Naive thymus-derived CD4-positive, alpha-beta T cell (primary cell): ENCODE results near the gene KIAA0232. TPM values are rescaled to one million over a fixed set of nuclear protein-coding genes. Genes with fewer than 3 reads are reported as not detected.

ENCODE experiments used
- ATAC-seq: fragments of 150-1000 bp; cut with Tn5 transposase; 2 replicates; pipeline ENCODE4 v1.10.0; 2021; ENCODE audit warnings: mild to moderate bottlenecking, moderate library complexity
- CTCF ChIA-PET: fragments of 350-600 bp; sonication (Branson Sonifier 250); formaldehyde crosslinking; loops from one replicate; lab custom pipeline; 2021; ENCODE audit warnings: antibody characterized with exemption; lab: Charles Lee
- POLR2A ChIA-PET: fragments of 350-600 bp; sonication (Branson Sonifier 250); formaldehyde crosslinking; loops from one replicate; lab custom pipeline; 2021; ENCODE audit warnings: antibody characterized with exemption, inconsistent platforms; lab: Charles Lee
- DNase-seq, 9 donors: peaks; one replicate each; pipeline versions ENCODE4 v3.0.0 to v3.0.0-alpha.2; 2020 to 2022; ENCODE audit warnings: mixed read lengths in 1 of 9
- H3K27ac ChIP-seq: one replicate; pipeline ENCODE4 v1.7.0; 2013; ENCODE audit warnings: mild to moderate bottlenecking, low read depth, low read length, moderate library complexity
- H3K27me3 ChIP-seq, 2 donors: one replicate each; pipeline ENCODE4 v1.7.0; 2013; ENCODE audit warnings: low read length in 2 of 2, mild to moderate bottlenecking in 2 of 2, moderate library complexity in 2 of 2; ENCODE audit not compliant: control insufficient read depth in 2 of 2, insufficient read depth in 2 of 2
- H3K36me3 ChIP-seq, 3 experiments: 1 replicate in 2 of 3; 2 replicates in 1 of 3; pipeline ENCODE4 v1.7.0; 2013; ENCODE audit warnings: low read length in 3 of 3, mild to moderate bottlenecking in 3 of 3, moderate library complexity in 1 of 3; ENCODE audit not compliant: insufficient read depth in 3 of 3, control insufficient read depth in 2 of 3
- H3K4me1 ChIP-seq, 2 donors: one replicate each; pipeline ENCODE4 v1.7.0; 2013; ENCODE audit warnings: low read length in 2 of 2, mild to moderate bottlenecking in 2 of 2, moderate library complexity in 1 of 2; ENCODE audit not compliant: control insufficient read depth in 2 of 2, insufficient read depth in 2 of 2
- H3K4me3 ChIP-seq: 2 replicates; pipeline ENCODE4 v1.7.0; 2013; ENCODE audit warnings: mild to moderate bottlenecking, low read length
- H3K9me3 ChIP-seq, 3 experiments: 1 replicate in 2 of 3; 2 replicates in 1 of 3; pipeline ENCODE4 v1.7.0; 2013; ENCODE audit warnings: low read length in 3 of 3; ENCODE audit not compliant: control insufficient read depth in 2 of 3
- H3K27ac Mint-ChIP-seq, 9 donors: one replicate each; pipeline ENCODE4 v1.8.0; 2020 to 2022; ENCODE audit warnings: mixed read lengths in 9 of 9, mild to moderate bottlenecking in 8 of 9, moderate library complexity in 5 of 9, inconsistent platforms in 2 of 9
- H3K27me3 Mint-ChIP-seq, 5 donors: one replicate each; pipeline ENCODE4 v1.8.0; 2021 to 2022; ENCODE audit warnings: mixed read lengths in 5 of 5, mild to moderate bottlenecking in 1 of 5
- H3K36me3 Mint-ChIP-seq, 5 donors: one replicate each; pipeline ENCODE4 v1.8.0; 2020 to 2022; ENCODE audit warnings: mixed read lengths in 5 of 5, mild to moderate bottlenecking in 3 of 5, inconsistent platforms in 1 of 5
- H3K4me1 Mint-ChIP-seq, 7 donors: one replicate each; pipeline ENCODE4 v1.8.0; 2020 to 2022; ENCODE audit warnings: mixed read lengths in 7 of 7, mild to moderate bottlenecking in 3 of 7, inconsistent platforms in 1 of 7
- H3K4me3 Mint-ChIP-seq, 10 donors: one replicate each; pipeline ENCODE4 v1.8.0; 2020 to 2022; ENCODE audit warnings: mild to moderate bottlenecking in 10 of 10, mixed read lengths in 10 of 10, moderate library complexity in 6 of 10, inconsistent platforms in 2 of 10
- H3K9me3 Mint-ChIP-seq, 11 donors: one replicate each; pipeline ENCODE4 v1.8.0; 2020 to 2022; ENCODE audit warnings: mixed read lengths in 11 of 11, mild to moderate bottlenecking in 4 of 11, inconsistent platforms in 1 of 11, moderate library complexity in 1 of 11
- intact Hi-C, 2 donors: fragments of 100-400 bp; cut with micrococcal nuclease; formaldehyde crosslinking; loops; one replicate each; pipeline ENCODE4 v1.15.1; 2023
- polyA plus RNA-seq, 2 donors: library from polyadenylated mRNA; unstranded; fragments of 300-500 nt; fragmentation: Illumina TruSeq; gene quantifications; one replicate each; pipeline ENCODE4 v1.2.3, GENCODE V29; 2021
- total RNA-seq, 6 experiments: library from RNA in 5 of 6; stranded (reverse) in 5 of 6; gene quantifications; 1 replicate in 5 of 6; 2 replicates in 1 of 6; pipeline ENCODE4 v1.2.3 and lab custom pipeline; 2021 to 2026

The KIAA0232 gene
- total and polyA plus RNA-seq, 7 experiments from 2014 or later = 12.0 to 24.2 (median 17.2) TPM

DNA sequence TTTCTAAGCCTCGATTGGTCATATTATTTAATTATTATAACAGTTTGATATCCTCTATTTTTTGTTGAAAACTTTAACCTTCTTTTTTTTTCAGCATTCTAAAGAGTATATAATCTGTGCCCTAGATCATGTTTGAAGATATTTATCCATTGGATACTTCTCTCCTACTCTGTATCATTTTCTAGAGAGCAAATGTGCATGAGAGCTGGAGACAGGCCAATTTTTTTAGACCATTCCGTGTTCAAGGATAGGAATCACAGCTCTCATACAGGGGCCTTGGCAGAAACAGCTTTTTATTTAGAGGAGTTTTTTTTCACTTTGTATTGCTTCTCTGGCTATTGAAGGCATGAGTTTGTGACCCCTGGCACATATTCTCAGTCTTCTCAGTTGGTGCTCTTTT lies 69.4 kb downstream of the KIAA0232 start:
- CTCF ChIA-PET = no interaction called here
- peaks cover 10 to 47% (median 39%) of the 10 kb centered on the region in 5 donors for H3K36me3 Mint-ChIP-seq
- peaks cover 5 to 30% (median 15%) of the 10 kb centered on the region in 7 donors for H3K4me1 Mint-ChIP-seq

DNA sequence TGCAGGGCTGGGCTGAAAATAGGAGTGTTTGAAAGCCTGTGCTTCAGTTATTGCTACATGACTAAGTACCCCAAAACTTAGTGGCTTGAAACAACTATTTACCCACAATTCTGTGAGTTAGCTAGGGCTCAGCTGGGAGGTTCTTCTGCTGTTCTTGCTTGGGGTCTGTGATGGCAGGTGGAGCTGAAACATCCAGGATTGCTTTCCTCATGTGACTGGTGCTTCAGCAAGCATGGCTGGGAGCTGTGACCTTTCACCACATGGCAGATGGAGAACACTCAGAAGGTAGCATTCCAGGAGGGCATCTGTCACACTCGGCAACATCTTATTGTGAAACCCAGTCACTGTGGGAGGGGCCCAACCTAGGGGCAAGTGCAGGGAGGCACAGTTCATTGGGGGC lies 70.1 kb downstream of the KIAA0232 start:
- H3K4me1 Mint-ChIP-seq = peaks cover 5 to 30% (median 15%) of the 10 kb centered on the region in 7 donors
- Histone ChIP-seq H3K27ac (no peak overlapping the region), H3K36me3 (peaks cover 3 to 25% (median 6%) of the 10 kb centered on the region in 3 experiments), H3K4me1 (peaks cover 0 to 12% of the 10 kb centered on the region in 2 donors), H3K4me3 (no peak overlapping the region), H3K27me3 (no peaks in the 10 kb centered on the region), H3K9me3 (peaks cover 0 to 9% (median 0%) of the 10 kb centered on the region in 3 experiments)
- no peaks in the 10 kb centered on the region for H3K27me3 Mint-ChIP-seq
- ChIA-PET CTCF (no interaction called here), POLR2A (no interaction called here)
- intact Hi-C loops = no loop called here
- no peak overlapping the region for H3K27ac Mint-ChIP-seq
- peaks cover 10 to 47% (median 39%) of the 10 kb centered on the region in 5 donors for H3K36me3 Mint-ChIP-seq
- ATAC-seq = no peak
- no peak overlapping the region for H3K4me3 Mint-ChIP-seq
- no peak for DNase-seq
- H3K9me3 Mint-ChIP-seq = peaks cover 0 to 7% (median 0%) of the 10 kb centered on the region in 11 donors

More for the DNA sequence above, 69.4 kb downstream of the KIAA0232 start:
- H3K27ac ChIP-seq = no peak overlapping the region
- Mint-ChIP-seq H3K4me3 (no peak overlapping the region), H3K27me3 (no peaks in the 10 kb centered on the region), H3K9me3 (peaks cover 0 to 7% (median 0%) of the 10 kb centered on the region in 11 donors), H3K27ac (no peak overlapping the region)
- intact Hi-C loops = no loop called here
- no peaks in the 10 kb centered on the region for H3K27me3 ChIP-seq
- H3K36me3 ChIP-seq = peaks cover 0 to 19% (median 0%) of the 10 kb centered on the region in 3 experiments
- POLR2A ChIA-PET = no interaction called here
- DNase-seq (no peak), ATAC-seq (no peak)
- H3K4me3 ChIP-seq = no peak overlapping the region
- H3K4me1 ChIP-seq = peaks cover 0 to 12% of the 10 kb centered on the region in 2 donors
- H3K9me3 ChIP-seq = peaks cover 0 to 9% (median 0%) of the 10 kb centered on the region in 3 experiments

DNA sequence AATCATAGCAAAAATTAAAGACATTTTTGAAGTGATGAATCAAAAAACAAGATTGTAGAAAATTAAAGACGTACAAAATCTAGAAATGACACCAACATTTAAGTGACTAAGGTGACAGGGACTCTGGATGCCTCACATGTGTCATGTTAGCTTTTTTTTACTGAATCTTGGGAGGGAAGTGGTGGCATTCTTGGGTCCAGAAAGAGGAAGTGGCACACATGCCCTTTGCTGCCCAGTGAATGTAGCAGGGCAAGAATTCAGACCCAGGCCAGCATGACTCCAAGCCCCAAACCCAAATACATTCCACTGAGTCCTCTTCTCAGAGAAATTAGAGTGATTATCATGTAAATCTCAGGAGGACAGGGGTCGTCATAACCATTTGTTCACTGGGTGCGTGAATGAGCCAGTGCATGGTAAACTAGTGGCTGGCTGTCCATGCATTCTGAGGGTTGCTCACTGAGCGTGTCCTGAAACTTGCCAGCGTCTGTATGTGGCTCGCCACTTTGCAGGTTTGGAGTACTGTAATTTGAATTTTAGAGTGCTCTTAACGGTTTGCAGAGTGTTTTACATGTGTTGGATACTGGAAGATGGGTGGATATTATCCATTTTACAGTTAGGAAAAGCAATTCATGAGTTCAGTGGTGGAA lies 71.7 kb downstream of the KIAA0232 start:
- peaks cover 0 to 9% (median 0%) of the 10 kb centered on the region in 3 experiments for H3K9me3 ChIP-seq
- H3K27ac Mint-ChIP-seq = peak overlapping the region in 1 of 9 donors; percentile 7
- H3K4me3 ChIP-seq = no peak overlapping the region
- no peak overlapping the region for H3K27ac ChIP-seq
- no peak for DNase-seq
- POLR2A ChIA-PET = no interaction called here
- H3K4me1 Mint-ChIP-seq = peaks cover 5 to 23% (median 9%) of the 10 kb centered on the region in 7 donors
- no peaks in the 10 kb centered on the region for H3K27me3 Mint-ChIP-seq
- CTCF ChIA-PET = no interaction called here
- peaks cover 0 to 7% (median 0%) of the 10 kb centered on the region in 11 donors for H3K9me3 Mint-ChIP-seq
- ATAC-seq = peak; percentile 61
- no peaks in the 10 kb centered on the region for H3K27me3 ChIP-seq
- H3K36me3 ChIP-seq = peaks cover 3 to 22% (median 8%) of the 10 kb centered on the region in 3 experiments
- H3K36me3 Mint-ChIP-seq = peaks cover 4 to 39% (median 33%) of the 10 kb centered on the region in 5 donors
- intact Hi-C loops = no loop called here
- peaks cover 0 to 12% of the 10 kb centered on the region in 2 donors for H3K4me1 ChIP-seq
- H3K4me3 Mint-ChIP-seq = no peak overlapping the region

DNA sequence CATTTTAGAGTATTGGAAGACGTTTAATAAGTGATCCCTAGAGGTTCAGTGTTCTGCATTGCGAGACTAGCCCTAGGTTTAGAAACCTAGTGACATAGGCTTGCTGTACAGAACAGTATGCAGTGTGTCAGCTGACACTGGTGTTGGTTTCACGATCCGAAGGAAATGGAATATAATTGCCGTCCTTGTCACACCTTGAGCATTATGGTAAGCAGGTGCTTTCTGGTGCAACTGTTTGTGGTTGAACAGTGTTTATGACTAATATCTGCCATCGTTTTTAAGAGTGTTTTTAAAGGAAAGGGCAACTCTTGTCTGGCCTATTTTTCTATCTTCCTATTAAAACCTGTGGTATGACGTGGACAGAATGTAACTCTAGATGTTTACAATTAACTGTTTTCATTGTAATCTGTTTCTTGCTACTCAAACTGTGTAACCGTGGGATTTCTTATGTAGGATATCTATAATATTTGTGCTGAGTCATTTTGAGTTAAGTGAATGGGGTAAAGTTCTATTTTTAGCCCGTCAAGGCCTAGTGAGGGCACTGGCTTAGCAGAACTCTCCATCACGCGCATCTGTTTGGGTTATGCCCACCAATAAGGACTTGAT lies 73.3 kb downstream of the KIAA0232 start:
- intact Hi-C loops = no loop called here
- Histone ChIP-seq H3K4me3 (no peak overlapping the region), H3K36me3 (peaks cover 3 to 34% (median 8%) of the 10 kb centered on the region in 3 experiments), H3K27me3 (no peaks in the 10 kb centered on the region), H3K4me1 (peaks cover 0 to 12% of the 10 kb centered on the region in 2 donors), H3K9me3 (peaks cover 0 to 9% (median 0%) of the 10 kb centered on the region in 3 experiments), H3K27ac (no peak overlapping the region)
- H3K36me3 Mint-ChIP-seq = peaks cover 5 to 32% (median 30%) of the 10 kb centered on the region in 5 donors
- H3K27me3 Mint-ChIP-seq = no peaks in the 10 kb centered on the region
- ChIA-PET POLR2A (no interaction called here), CTCF (no interaction called here)
- DNase-seq (no peak), ATAC-seq (peak; percentile 59)
- H3K4me1 Mint-ChIP-seq = peaks cover 5 to 23% (median 9%) of the 10 kb centered on the region in 7 donors
- peak overlapping the region in 1 of 10 donors; percentile 11 for H3K4me3 Mint-ChIP-seq
- peak overlapping the region in 4 of 9 donors; percentile 5 to 53 (median 46) for H3K27ac Mint-ChIP-seq
- H3K9me3 Mint-ChIP-seq = peaks cover 0 to 6% (median 0%) of the 10 kb centered on the region in 11 donors

DNA sequence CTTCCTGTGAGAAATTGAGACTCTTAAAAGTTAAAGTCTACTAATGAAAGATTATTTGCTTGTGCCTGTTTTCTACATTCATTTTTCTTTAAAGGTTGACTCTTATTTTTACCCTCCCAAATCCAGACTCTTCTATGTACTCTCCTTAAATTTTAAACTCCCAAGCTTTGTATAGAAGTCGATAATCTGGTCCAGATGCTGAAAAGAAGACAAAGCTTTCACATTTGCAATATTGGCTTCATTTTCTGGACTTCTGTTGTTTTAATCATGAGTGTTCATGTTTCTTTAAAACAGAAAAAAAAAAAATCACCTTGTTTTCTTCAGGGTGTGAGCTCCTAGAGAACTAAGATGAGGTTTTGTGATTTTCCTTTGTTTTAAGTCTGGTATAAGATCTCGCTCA lies 73.9 kb downstream of the KIAA0232 start:
- DNase-seq (no peak), ATAC-seq (no peak)
- H3K36me3 ChIP-seq = peaks cover 3 to 40% (median 9%) of the 10 kb centered on the region in 3 experiments
- ChIA-PET CTCF (no interaction called here), POLR2A (interaction anchor here (0.5 kb wide), 1 partner anchor 71 kb away, joined by 4 read pairs; no protein-coding TSS in a partner anchor)
- intact Hi-C loops = no loop called here
- peaks cover 11 to 32% (median 30%) of the 10 kb centered on the region in 5 donors for H3K36me3 Mint-ChIP-seq
- H3K27me3 ChIP-seq = no peaks in the 10 kb centered on the region
- peaks cover 5 to 23% (median 9%) of the 10 kb centered on the region in 7 donors for H3K4me1 Mint-ChIP-seq
- H3K4me3 ChIP-seq = no peak overlapping the region
- peaks cover 0 to 9% (median 0%) of the 10 kb centered on the region in 3 experiments for H3K9me3 ChIP-seq
- H3K4me3 Mint-ChIP-seq = no peak overlapping the region
- H3K27me3 Mint-ChIP-seq = no peaks in the 10 kb centered on the region
- H3K4me1 ChIP-seq = peaks cover 0 to 12% of the 10 kb centered on the region in 2 donors
- H3K9me3 Mint-ChIP-seq = peaks cover 0 to 5% (median 0%) of the 10 kb centered on the region in 11 donors
- H3K27ac ChIP-seq = no peak overlapping the region
- H3K27ac Mint-ChIP-seq = peak overlapping the region in 5 of 9 donors; percentile 33 to 50 (median 44)

- peaks cover 16 to 30% (median 27%) of the 10 kb centered on the region in 5 donors for H3K36me3 Mint-ChIP-seq
- no peaks in the 10 kb centered on the region for H3K27me3 Mint-ChIP-seq
- peak overlapping the region in 2 of 9 donors; percentile 41 to 59 for H3K27ac Mint-ChIP-seq
- H3K9me3 Mint-ChIP-seq = peaks cover 0 to 3% (median 0%) of the 10 kb centered on the region in 11 donors
- Histone ChIP-seq H3K27ac (no peak overlapping the region), H3K36me3 (peaks cover 3 to 48% (median 13%) of the 10 kb centered on the region in 3 experiments), H3K4me3 (no peak overlapping the region), H3K9me3 (peaks cover 0 to 6% (median 0%) of the 10 kb centered on the region in 3 experiments), H3K27me3 (no peaks in the 10 kb centered on the region), H3K4me1 (peaks cover 0 to 12% of the 10 kb centered on the region in 2 donors)
- CTCF ChIA-PET = no interaction called here
- no peak for ATAC-seq
- H3K4me3 Mint-ChIP-seq = no peak overlapping the region
- POLR2A ChIA-PET = no interaction called here
- intact Hi-C loops = no loop called here
- DNase-seq = no peak
- peaks cover 5 to 23% (median 9%) of the 10 kb centered on the region in 7 donors for H3K4me1 Mint-ChIP-seq
Measured at GRCh38 chr4:6857009-6857882, 74.7 kb downstream of the KIAA0232 start.
